Liver (tissue), 3 donors: ENCODE results near the gene AMOTL1.

Source experiments
- CTCF ChIP-seq: fragments of 150-350 bp; IDR thresholded peaks from 2 replicates; pipeline ENCODE4 v1.5.1; 2017; ENCODE audit warnings: improper control_type of control experiment, low read depth, low read length; ENCODE audit not compliant: missing input control
- HNF4A ChIP-seq, 2 donors: conservative IDR thresholded peaks; 2 replicates each; pipeline ENCODE4 v1.6.1; 2016; ENCODE audit warnings: antibody characterized with exemption in 2 of 2, mild to moderate bottlenecking in 2 of 2
- JUND ChIP-seq, 2 donors: IDR thresholded peaks; 2 replicates each; pipeline ENCODE4 v1.6.1; 2016; ENCODE audit warnings: antibody characterized with exemption in 2 of 2
- MAX ChIP-seq: IDR thresholded peaks from 2 replicates; pipeline ENCODE4 v1.6.1; 2016; ENCODE audit warnings: antibody characterized with exemption
- RAD21 ChIP-seq, 2 donors: IDR thresholded peaks; 2 replicates each; pipeline ENCODE4 v1.6.1; 2016; ENCODE audit warnings: antibody characterized with exemption in 2 of 2, mild to moderate bottlenecking in 2 of 2
- REST ChIP-seq: IDR thresholded peaks from 2 replicates; pipeline ENCODE4 v1.6.1; 2016; ENCODE audit warnings: antibody characterized with exemption, mild to moderate bottlenecking
- SP1 ChIP-seq: IDR thresholded peaks from 2 replicates; pipeline ENCODE4 v1.6.1; 2018; ENCODE audit warnings: antibody characterized with exemption, mild to moderate bottlenecking
- TAF1 ChIP-seq: conservative IDR thresholded peaks from 2 replicates; pipeline ENCODE4 v1.6.1; 2016; ENCODE audit warnings: antibody characterized with exemption, mild to moderate bottlenecking
- donor health status: healthy.
- donor health status: healthy.

- TF ChIP-seq CTCF (no peak), HNF4A (conservative IDR thresholded peaks at IDR 0.05) (no peak), MAX (no peak), TAF1 (no peak), REST (no peak), RAD21 (IDR thresholded peaks at IDR 0.05) (no peak), SP1 (no peak), JUND (IDR thresholded peaks at IDR 0.05) (no peak)
Measured at GRCh38 chr11:94740083-94741021, 27.8 kb upstream of the AMOTL1 start.
